H1 (cell line): Measurements from ENCODE around the gene CIBAR2. TPM values are rescaled to one million over a fixed set of nuclear protein-coding genes. Genes with fewer than 3 reads are reported as not detected.

Source experiments
- CTCF ChIA-PET: fragments of 300-600 bp; sonication (Branson Sonifier 250); formaldehyde crosslinking; loops from one replicate; lab custom pipeline; 2021; ENCODE audit not compliant: partially characterized antibody; lab: Charles Lee
- POLR2A ChIA-PET: fragments of 300-600 bp; sonication (Branson Sonifier 250); formaldehyde crosslinking; loops from one replicate; lab custom pipeline; 2021; ENCODE audit warnings: inconsistent platforms; ENCODE audit not compliant: partially characterized antibody; lab: Charles Lee
- DNase-seq, 2 experiments: peaks; one replicate each; pipeline versions ENCODE4 v3.0.0 to v3.0.0-alpha.2; 2010 to 2022; ENCODE audit warnings: low spot score in 2 of 2, low read depth in 1 of 2, mixed read lengths in 1 of 2
- FAIRE-seq: peaks from 2 replicates; lab custom pipeline; 2011; peaks lifted over from hg19 to GRCh38; lab: Jason Lieb, UNC
- H2AFZ ChIP-seq: 2 replicates; pipeline ENCODE4 v1.8.1; 2012; ENCODE audit warnings: low read length, inconsistent platforms
- H2AK5ac ChIP-seq: 2 replicates; pipeline ENCODE4 v1.6.1; 2013; ENCODE audit warnings: low read depth, low read length
- H2BK120ac ChIP-seq: replicated peaks from 2 replicates; pipeline ENCODE3; 2013; ENCODE audit warnings: low read depth, low read length, inconsistent platforms
- H2BK12ac ChIP-seq: 2 replicates; pipeline ENCODE4 v1.6.1; 2013; ENCODE audit warnings: low read depth, low read length
- H2BK15ac ChIP-seq: 2 replicates; pipeline ENCODE4 v1.6.1; 2013; ENCODE audit warnings: low read length
- H2BK20ac ChIP-seq: 2 replicates; pipeline ENCODE4 v1.6.1; 2013; ENCODE audit warnings: low read length
- H2BK5ac ChIP-seq: 2 replicates; pipeline ENCODE4 v1.6.1; 2013; ENCODE audit warnings: low read depth, low read length
- H3K14ac ChIP-seq: 2 replicates; pipeline ENCODE4 v1.6.1; 2013; ENCODE audit warnings: inconsistent platforms; ENCODE audit not compliant: insufficient read length
- H3K18ac ChIP-seq: 2 replicates; pipeline ENCODE4 v1.6.1; 2013; ENCODE audit warnings: low read length; ENCODE audit errors: extremely low read depth
- H3K23ac ChIP-seq: 2 replicates; pipeline ENCODE4 v1.6.1; 2013; ENCODE audit warnings: inconsistent platforms; ENCODE audit not compliant: insufficient read length
- H3K23me2 ChIP-seq: 2 replicates; pipeline ENCODE4 v1.6.1; 2013; ENCODE audit warnings: low read depth, low read length
- H3K27ac ChIP-seq: 2 replicates; pipeline ENCODE4 v1.6.1; 2011; ENCODE audit warnings: low read depth, low read length, inconsistent platforms
- H3K27me3 ChIP-seq, 4 experiments: replicated peaks in 1 of 4; 1 replicate in 1 of 4; 2 replicates in 3 of 4; pipeline versions ENCODE4 v1.6.1 to v1.8.1; 2011 to 2013; ENCODE audit warnings: low read length in 3 of 4, mild to moderate bottlenecking in 3 of 4, inconsistent platforms in 2 of 4, mixed read lengths in 2 of 4, moderate library complexity in 1 of 4; ENCODE audit not compliant: control insufficient read depth in 3 of 4, insufficient read depth in 3 of 4; ENCODE audit errors: extremely low read depth in 1 of 4
- H3K36me3 ChIP-seq, 4 experiments: 2 replicates each; pipeline versions ENCODE4 v1.6.1 to v1.8.1; 2011 to 2013; ENCODE audit warnings: mild to moderate bottlenecking in 4 of 4, low read length in 3 of 4, moderate library complexity in 2 of 4, control low read depth in 1 of 4, inconsistent platforms in 1 of 4; ENCODE audit not compliant: insufficient read depth in 4 of 4, control insufficient read depth in 2 of 4
- H3K4ac ChIP-seq: replicated peaks from 2 replicates; pipeline ENCODE3; 2013; ENCODE audit warnings: low read length, low read depth, mixed read lengths, inconsistent platforms; ENCODE audit not compliant: insufficient read length
- H3K4me1 ChIP-seq, 4 experiments: replicated peaks in 1 of 4; 1 replicate in 1 of 4; 2 replicates in 3 of 4; pipeline versions ENCODE4 v1.6.1 to v1.8.1; 2011 to 2013; ENCODE audit warnings: low read length in 3 of 4, inconsistent platforms in 2 of 4, mixed read lengths in 1 of 4; ENCODE audit not compliant: insufficient read depth in 4 of 4, control insufficient read depth in 3 of 4
- H3K4me2 ChIP-seq, 2 experiments: 2 replicates each; pipeline versions ENCODE4 v1.6.1 to v1.8.1; 2011 to 2013; ENCODE audit warnings: low read depth in 2 of 2, low read length in 2 of 2, control low read depth in 1 of 2, inconsistent platforms in 1 of 2, mild to moderate bottlenecking in 1 of 2; ENCODE audit not compliant: insufficient read depth in 1 of 2
- H3K4me3 ChIP-seq, 4 experiments: fragments of 200-600, 300-600 bp in 1 of 4; sonication (generic), shearing (Covaris generic), sonication (Bioruptor Twin) in 1 of 4; 2 replicates each; pipeline versions ENCODE4 v1.5.1 to v1.8.1; 2011 to 2016; ENCODE audit warnings: low read length in 4 of 4, low read depth in 3 of 4, control low read depth in 2 of 4, inconsistent platforms in 2 of 4, mild to moderate bottlenecking in 2 of 4, mixed read lengths in 1 of 4, moderate library complexity in 1 of 4; ENCODE audit not compliant: insufficient read depth in 2 of 4; ENCODE audit errors: extremely low read depth in 1 of 4
- H3K56ac ChIP-seq: replicated peaks from 2 replicates; pipeline ENCODE3; 2013; ENCODE audit warnings: low read depth, mild to moderate bottlenecking, mixed read lengths, low read length, inconsistent platforms; ENCODE audit not compliant: insufficient read length
- H3K79me1 ChIP-seq: 2 replicates; pipeline ENCODE4 v1.6.1; 2013; ENCODE audit warnings: low read depth, low read length, control low read depth
- H3K79me2 ChIP-seq, 2 experiments: 2 replicates each; pipeline versions ENCODE4 v1.6.1 to v1.8.1; 2012 to 2013; ENCODE audit warnings: low read length in 2 of 2, mild to moderate bottlenecking in 2 of 2, inconsistent platforms in 1 of 2; ENCODE audit not compliant: insufficient read depth in 2 of 2, control insufficient read depth in 1 of 2
- H3K9ac ChIP-seq, 4 experiments: replicated peaks in 1 of 4; 1 replicate in 1 of 4; 2 replicates in 3 of 4; pipeline versions ENCODE4 v1.6.1 to v1.8.1; 2011 to 2013; ENCODE audit warnings: low read depth in 3 of 4, low read length in 3 of 4, control low read depth in 2 of 4, mild to moderate bottlenecking in 2 of 4, moderate library complexity in 2 of 4, inconsistent platforms in 1 of 4; ENCODE audit errors: extremely low read depth in 1 of 4
- H3K9me3 ChIP-seq, 2 experiments: 2 replicates each; pipeline versions ENCODE4 v1.6.1 to v1.8.1; 2012 to 2013; ENCODE audit warnings: mild to moderate bottlenecking in 2 of 2, moderate library complexity in 2 of 2, control low read depth in 1 of 2, inconsistent platforms in 1 of 2, low read depth in 1 of 2, low read length in 1 of 2, mixed read lengths in 1 of 2; ENCODE audit not compliant: insufficient read depth in 2 of 2
- H4K20me1 ChIP-seq, 2 experiments: replicated peaks in 1 of 2; 2 replicates each; pipeline versions ENCODE3 to v1.8.1; 2011 to 2013; ENCODE audit warnings: inconsistent platforms in 2 of 2, low read length in 2 of 2, mild to moderate bottlenecking in 1 of 2; ENCODE audit not compliant: insufficient read depth in 2 of 2, control insufficient read depth in 1 of 2
- H4K5ac ChIP-seq: 2 replicates; pipeline ENCODE4 v1.6.1; 2013; ENCODE audit warnings: low read length, low read depth, mixed read lengths, inconsistent platforms; ENCODE audit not compliant: insufficient read length
- H4K8ac ChIP-seq: 2 replicates; pipeline ENCODE4 v1.8.0; 2013; ENCODE audit warnings: mild to moderate bottlenecking, moderate library complexity, low read length, inconsistent platforms; ENCODE audit not compliant: insufficient read depth; ENCODE audit errors: extremely low read depth
- H4K91ac ChIP-seq: replicated peaks from 2 replicates; pipeline ENCODE3; 2013; ENCODE audit warnings: low read length, mixed read lengths, inconsistent platforms; ENCODE audit not compliant: insufficient read length
- NANOG ChIP-seq: IDR thresholded peaks from 2 replicates; pipeline ENCODE4 v1.6.1; 2011; ENCODE audit warnings: low read length, low read depth, mild to moderate bottlenecking, inconsistent platforms; ENCODE audit not compliant: insufficient read depth, poor library complexity, severe bottlenecking
- SAP30 ChIP-seq: fragments of 300-600 bp; sonication (generic); IDR thresholded peaks from 2 replicates; pipeline ENCODE4 v1.7.1; 2012; ENCODE audit warnings: low read length, moderate library complexity, mild to moderate bottlenecking, inconsistent platforms; ENCODE audit not compliant: insufficient read depth, insufficient replicate concordance
- WGBS, 2 experiments: shearing (Covaris generic) in 1 of 2; methylation state at CpG; one replicate each; pipeline versions ENCODE4 v1.1.6 to v1.1.7; 2013 to 2015; ENCODE audit warnings: low lambda C conversion rate in 2 of 2, mixed read lengths in 2 of 2, inconsistent platforms in 1 of 2, low coverage in 1 of 2, missing lambda C conversion rate in 1 of 2; ENCODE audit not compliant: insufficient replicate concordance in 2 of 2, insufficient coverage in 1 of 2, insufficient read length in 1 of 2; ENCODE audit errors: extremely low coverage in 1 of 2, missing lambda C conversion rate in 1 of 2; 5-methylcytosine and 5-hydroxymethylcytosine counted together
- polyA plus RNA-seq, 7 experiments: library from polyadenylated mRNA; depleted of rRNA in 3 of 7; stranded (reverse) in 5 of 7; unstranded in 2 of 7; fragments of >200 nt in 5 of 7; fragments of 200-250 nt in 2 of 7; gene quantifications; 1 replicate in 5 of 7; 2 replicates in 1 of 7; 4 replicates in 1 of 7; pipeline versions ENCODE4 v1.2.1 to v1.2.3, GENCODE V29; 2011 to 2013; ENCODE audit warnings: missing spikeins in 2 of 7, mixed read lengths in 2 of 7
- total RNA-seq: library from RNA; stranded (reverse); fragmentation: NEBNext Ultra II Directional; extraction: Animal tissue kit (Norgen Biotek cat#: 25700); gene quantifications from 2 replicates; pipeline ENCODE4 v1.2.1, GENCODE V29; 2021

The CIBAR2 gene
- total and polyA plus RNA-seq, 2 of the 8 experiments (the other 6 are each of a cell fraction or from before 2014, with no cell fraction given), result 0.18 TPM; not detected in 1

DNA sequence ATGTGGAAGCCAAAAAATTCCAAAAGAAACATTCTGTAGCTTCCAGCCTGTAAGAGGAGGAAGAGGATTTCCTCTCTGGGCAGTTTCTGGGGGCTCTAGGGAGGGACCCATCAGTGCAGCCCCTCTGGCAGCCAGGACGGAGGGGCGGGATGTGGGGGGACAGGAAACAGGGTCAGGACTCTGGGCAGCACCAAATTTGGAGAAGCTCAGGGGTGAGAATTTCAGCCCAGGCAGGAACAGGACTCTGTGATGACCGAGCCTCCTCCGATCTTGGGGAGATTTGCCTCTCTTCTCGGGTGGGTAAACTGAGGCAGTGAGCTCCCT is 18.4 kb upstream of the CIBAR2 start:
- ChIA-PET POLR2A (no interaction called here), CTCF (interaction anchor here (1.3 to 3.9 kb wide), 4 partner anchors 11 to 144 kb away, joined by 3 to 10 read pairs (median 7); no protein-coding TSS in a partner anchor)
- Histone ChIP-seq H4K8ac (no peak overlapping the region), H4K91ac (no peak overlapping the region), H3K18ac (no peak overlapping the region), H3K4ac (no peak overlapping the region), H3K9me3 (no peaks in the 10 kb centered on the region), H4K5ac (no peak overlapping the region), H3K23me2 (no peaks in the 10 kb centered on the region), H3K27me3 (no peaks in the 10 kb centered on the region), H4K20me1 (no peaks in the 10 kb centered on the region), H2AK5ac (no peak overlapping the region), H2BK5ac (no peak overlapping the region), H3K4me2 (no peak overlapping the region), H3K4me3 (no peak overlapping the region), H3K79me2 (no peaks in the 10 kb centered on the region), H3K14ac (no peak overlapping the region), H2BK20ac (no peak overlapping the region), H3K79me1 (no peaks in the 10 kb centered on the region), H2BK12ac (no peak overlapping the region), H3K9ac (no peak overlapping the region), H2BK120ac (no peak overlapping the region), H3K23ac (no peak overlapping the region), H3K36me3 (no peaks in the 10 kb centered on the region), H3K27ac (no peak overlapping the region), H3K56ac (no peak overlapping the region), H2AFZ (no peak overlapping the region), H2BK15ac (no peak overlapping the region), H3K4me1 (peaks cover 4 to 16% (median 8%) of the 10 kb centered on the region in 4 experiments)
- TF ChIP-seq NANOG (no peak), SAP30 (no peak)
- 92% methylated on average over 5 of the region's 5 CpGs; no CpG with 5 or more reads in 1 of the 2 experiments for WGBS, 2 experiments
- DNase-seq, result no peak
- FAIRE-seq, result no peak
